ENCODE measurements around the gene RACGAP1.

DNA sequence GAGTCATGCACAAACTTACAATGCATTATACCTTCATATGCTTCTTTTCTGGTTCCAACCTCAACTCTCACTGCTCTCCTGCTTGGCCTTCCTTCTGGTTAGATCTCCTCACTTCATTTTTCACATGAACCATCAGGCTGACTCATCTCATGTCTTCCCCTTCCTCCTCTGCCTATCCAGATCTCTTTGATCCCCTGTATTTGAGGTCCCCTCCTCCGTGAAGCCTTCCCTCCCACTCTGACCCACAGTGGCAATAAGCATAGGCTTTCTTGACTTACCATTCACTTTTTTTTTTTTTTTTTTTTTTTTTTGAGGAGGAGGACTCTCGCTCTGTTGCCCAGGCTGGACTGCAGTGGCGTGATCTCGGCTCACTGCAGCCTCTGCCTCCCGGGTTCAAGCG is 17.4 kb upstream of the RACGAP1 start:
- TF ChIP-seq EP300 (IDR thresholded peaks at IDR 0.05) = no peak
- TF ChIP-seq, protein P1, sequence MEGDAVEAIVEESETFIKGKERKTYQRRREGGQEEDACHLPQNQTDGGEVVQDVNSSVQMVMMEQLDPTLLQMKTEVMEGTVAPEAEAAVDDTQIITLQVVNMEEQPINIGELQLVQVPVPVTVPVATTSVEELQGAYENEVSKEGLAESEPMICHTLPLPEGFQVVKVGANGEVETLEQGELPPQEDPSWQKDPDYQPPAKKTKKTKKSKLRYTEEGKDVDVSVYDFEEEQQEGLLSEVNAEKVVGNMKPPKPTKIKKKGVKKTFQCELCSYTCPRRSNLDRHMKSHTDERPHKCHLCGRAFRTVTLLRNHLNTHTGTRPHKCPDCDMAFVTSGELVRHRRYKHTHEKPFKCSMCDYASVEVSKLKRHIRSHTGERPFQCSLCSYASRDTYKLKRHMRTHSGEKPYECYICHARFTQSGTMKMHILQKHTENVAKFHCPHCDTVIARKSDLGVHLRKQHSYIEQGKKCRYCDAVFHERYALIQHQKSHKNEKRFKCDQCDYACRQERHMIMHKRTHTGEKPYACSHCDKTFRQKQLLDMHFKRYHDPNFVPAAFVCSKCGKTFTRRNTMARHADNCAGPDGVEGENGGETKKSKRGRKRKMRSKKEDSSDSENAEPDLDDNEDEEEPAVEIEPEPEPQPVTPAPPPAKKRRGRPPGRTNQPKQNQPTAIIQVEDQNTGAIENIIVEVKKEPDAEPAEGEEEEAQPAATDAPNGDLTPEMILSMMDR (IDR thresholded peaks at IDR 0.05) = no peak
- TF ChIP-seq POLR2A (IDR thresholded peaks at IDR 0.05) = no peak
